Measurements from ENCODE around the gene SLK.

- TF ChIP-seq CTCF (IDR thresholded peaks at IDR 0.05) (no peak), POLR2A (IDR thresholded peaks at IDR 0.05) (no peak)
Measured at GRCh38 chr10:103951942-103952341, 15.0 kb upstream of the SLK start.
